GM21723 (cell line): ENCODE results near the gene ZCCHC18.

ENCODE experiments used
- ATAC-seq: cut with Tn5 transposase; IDR thresholded peaks from one replicate; pipeline ENCODE4 v1.9.1; 2021; ENCODE audit warnings: mild to moderate bottlenecking, moderate library complexity; ENCODE audit not compliant: unreplicated experiment

ZCCHC18 gene

GRCh38 chrX:104130808-104131207 lies 18.5 kb downstream of the ZCCHC18 start:
- no peak for ATAC-seq

- no peak for ATAC-seq
Observed at GRCh38 chrX:104134583-104135261, 22.4 kb downstream of the ZCCHC18 start.

- ATAC-seq, result no peak
Observed at GRCh38 chrX:104135677-104136076, 23.4 kb downstream of the ZCCHC18 start.

DNA sequence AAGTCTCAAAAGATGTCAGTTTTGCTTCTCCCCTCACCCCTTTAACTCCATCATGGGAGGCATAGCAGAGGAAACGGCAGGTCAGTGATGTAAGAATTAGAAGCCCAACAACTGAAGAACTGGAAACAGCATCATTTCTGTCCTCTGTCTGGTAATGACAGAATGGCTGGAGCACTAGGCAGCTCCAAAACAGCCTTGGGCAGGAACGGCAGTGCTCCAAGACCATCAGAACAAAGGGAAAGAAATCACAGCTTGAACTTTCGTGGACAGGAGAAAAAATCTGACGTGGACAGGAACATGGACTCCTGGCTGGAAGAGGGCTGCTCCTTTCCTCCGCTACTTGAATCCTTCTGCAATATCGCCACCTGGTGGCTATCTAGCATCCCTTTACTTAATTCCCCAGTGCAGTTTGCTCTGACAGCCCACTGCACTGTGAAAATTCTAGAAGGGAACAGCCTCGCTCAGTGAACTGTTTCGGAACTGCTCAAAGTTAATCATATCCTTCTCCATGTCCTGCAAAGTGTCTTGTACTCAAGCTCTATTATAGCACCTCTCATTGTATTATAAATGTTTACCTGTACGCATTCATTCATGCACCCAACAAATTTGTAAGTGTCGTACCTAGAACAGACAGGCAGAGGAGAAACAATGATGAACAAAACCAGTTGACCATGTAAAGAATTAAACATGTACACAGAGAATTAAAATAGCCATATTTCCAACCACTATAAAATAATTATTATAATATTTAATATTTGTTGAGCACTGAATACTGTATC lies 24.1 kb downstream of the ZCCHC18 start:
- peak; percentile 96 for ATAC-seq

DNA sequence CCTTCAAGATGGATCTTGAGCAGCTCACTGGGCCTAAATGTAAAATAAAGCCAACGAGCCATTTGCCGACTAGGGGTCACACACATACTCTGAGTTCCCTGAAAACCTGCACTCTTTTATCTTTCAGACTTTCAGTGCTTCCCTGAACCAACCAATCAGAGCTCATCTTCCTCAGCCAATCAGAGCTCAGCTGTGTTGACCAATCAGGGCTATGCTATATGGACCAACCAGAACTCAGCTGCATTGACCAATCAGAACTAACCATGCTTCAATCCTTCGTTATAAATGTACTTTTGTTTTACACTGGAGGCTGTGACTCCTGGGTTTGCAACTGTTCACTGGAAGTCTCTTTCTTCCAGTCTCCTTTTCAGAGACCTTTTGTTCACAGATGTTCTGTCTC lies 25.2 kb downstream of the ZCCHC18 start:
- no peak for ATAC-seq

DNA sequence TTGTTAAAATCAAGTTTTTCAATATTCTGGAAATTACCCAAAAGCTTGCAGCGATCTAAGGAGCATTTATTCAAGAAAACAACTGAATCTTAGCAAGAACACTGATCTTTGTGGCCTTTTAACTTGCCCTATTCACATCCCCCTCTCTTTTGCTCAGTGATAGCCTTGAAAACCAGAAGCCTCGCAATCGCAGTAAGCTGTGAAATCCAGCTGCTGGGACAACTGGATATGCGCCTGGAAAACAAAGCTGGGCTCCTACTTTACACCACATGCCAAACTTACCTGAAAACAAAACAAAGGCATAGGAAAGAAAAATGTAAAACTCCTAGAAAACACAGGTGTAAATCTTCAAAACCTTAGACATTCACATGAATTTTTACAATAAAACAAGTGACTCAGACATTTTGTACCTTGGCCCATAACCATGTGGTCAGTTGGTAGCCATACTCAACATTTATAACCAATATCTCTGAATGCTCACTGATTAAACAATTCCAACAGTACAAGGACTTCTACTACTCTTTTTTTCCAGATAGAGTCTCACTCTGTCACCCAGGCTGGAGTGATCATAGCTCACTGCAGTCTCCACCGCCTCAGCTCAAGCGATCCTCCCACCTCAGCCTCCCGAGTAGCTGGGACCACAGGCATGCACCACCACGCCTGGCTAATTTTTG lies 28.9 kb downstream of the ZCCHC18 start:
- no peak for ATAC-seq

- ATAC-seq, result no peak
Observed at GRCh38 chrX:104151037-104151436, 38.7 kb downstream of the ZCCHC18 start.

DNA sequence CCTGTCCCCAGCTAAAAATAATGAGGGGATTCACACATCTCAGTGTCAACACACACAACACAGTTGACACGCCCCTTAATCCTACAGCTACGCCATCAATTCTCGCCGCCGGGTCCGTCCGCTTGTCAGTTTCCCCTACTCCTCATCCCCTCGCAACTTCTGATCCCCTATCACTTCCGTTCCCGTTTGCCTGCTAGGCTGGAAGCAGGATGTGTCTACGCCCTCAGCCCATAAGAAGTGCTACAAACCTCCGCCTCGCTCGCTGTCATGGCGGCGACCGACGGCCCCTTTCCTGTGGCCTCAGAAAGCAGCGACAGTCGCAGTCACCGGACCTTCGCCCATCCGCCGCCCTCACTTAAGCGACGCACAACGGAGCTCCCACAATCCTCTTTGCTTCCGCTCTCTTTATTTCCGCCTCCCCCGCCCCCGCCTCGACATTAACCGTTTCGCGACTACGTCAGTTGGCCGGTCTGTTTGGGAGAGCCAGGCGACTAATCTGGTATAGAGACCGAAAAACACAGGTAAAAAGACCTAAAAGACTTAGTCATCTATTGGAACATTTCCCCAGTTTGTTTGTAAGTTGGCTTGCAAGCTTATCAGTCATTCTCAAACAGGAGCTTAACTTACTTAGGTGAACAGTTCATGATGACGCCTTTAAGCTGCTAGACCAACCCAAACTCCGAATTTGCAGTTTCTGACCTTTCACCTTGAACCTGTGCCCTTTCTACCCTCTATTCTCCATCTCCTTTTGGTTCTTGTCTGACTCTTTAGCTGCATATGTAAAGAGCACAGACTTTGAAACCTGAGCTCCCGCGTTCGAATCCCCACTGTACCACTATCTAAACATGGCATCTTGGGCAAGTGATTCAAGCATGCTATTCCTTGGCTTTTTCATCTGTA lies 44.6 kb downstream of the ZCCHC18 start, which contains the start of gene SLC25A53:
Gene SLC25A53, minus strand, starts transcription at position 380 of the 900 bp plus-strand sequence. CDS start 51,752 bp downstream, outside the sequence.
- peak; percentile 92 for ATAC-seq
